Measurements from ENCODE around the gene FBXW7.

DNA sequence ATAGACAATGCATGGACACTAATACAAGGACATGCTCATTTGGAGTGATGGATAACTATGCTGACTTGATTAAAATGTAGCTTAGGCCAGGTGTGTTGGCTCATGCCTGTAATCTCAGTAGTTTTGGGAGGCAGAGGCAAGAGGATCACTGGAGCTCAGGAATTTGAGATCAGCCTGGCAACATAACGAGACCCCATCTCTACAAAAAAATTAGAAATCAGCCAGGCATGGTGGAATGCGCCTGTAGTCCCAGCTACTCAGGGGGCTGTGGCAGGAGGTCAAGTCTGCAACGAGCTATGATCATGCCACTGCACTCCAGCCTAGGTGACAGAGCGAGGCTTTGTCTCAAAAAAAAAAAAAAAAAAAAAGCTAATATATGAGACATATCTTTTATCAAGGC is 196.3 kb downstream of the FBXW7 start:
- TF ChIP-seq POLR2A (IDR thresholded peaks at IDR 0.05; ENCODE audit: extremely low read depth, insufficient read length), result no peak
- TF ChIP-seq, protein P1, sequence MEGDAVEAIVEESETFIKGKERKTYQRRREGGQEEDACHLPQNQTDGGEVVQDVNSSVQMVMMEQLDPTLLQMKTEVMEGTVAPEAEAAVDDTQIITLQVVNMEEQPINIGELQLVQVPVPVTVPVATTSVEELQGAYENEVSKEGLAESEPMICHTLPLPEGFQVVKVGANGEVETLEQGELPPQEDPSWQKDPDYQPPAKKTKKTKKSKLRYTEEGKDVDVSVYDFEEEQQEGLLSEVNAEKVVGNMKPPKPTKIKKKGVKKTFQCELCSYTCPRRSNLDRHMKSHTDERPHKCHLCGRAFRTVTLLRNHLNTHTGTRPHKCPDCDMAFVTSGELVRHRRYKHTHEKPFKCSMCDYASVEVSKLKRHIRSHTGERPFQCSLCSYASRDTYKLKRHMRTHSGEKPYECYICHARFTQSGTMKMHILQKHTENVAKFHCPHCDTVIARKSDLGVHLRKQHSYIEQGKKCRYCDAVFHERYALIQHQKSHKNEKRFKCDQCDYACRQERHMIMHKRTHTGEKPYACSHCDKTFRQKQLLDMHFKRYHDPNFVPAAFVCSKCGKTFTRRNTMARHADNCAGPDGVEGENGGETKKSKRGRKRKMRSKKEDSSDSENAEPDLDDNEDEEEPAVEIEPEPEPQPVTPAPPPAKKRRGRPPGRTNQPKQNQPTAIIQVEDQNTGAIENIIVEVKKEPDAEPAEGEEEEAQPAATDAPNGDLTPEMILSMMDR (IDR thresholded peaks at IDR 0.05; ENCODE audit: low read depth, low read length), result no peak

All from NB4 (cell line).